Erythroblast (primary cell): ENCODE measurements around the gene TMPRSS2.

Source experiments
- GATA1 ChIP-seq: IDR thresholded peaks from 2 replicates; pipeline ENCODE4 v1.6.1; 2011; ENCODE audit warnings: low read depth, mild to moderate bottlenecking, control low read depth, low read length, moderate library complexity
- POLR2A ChIP-seq: IDR thresholded peaks from 2 replicates; pipeline ENCODE4 v1.6.1; 2011; ENCODE audit warnings: mild to moderate bottlenecking, low read length

DNA sequence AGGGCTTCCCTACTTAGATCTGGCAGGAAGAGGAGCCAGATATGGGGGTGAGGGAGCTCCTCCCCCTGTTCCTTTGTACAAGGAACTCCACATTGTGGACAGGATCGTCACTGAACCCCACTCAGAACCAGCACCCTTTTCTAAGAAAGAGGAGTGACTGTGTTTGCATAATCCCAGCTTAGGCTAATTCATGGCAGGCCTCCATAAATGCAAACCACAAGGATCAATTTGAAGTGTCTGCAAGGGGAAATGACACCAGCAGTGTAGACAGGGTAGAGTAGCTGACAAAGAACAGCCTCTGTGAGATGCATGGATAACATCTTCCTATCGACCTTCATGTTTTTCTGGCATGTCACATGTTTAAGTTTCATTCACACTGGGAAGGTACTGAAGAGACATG is 70.2 kb downstream of the TMPRSS2 start:
- TF ChIP-seq POLR2A (no peak), GATA1 (no peak)
